Astrocyte (in vitro differentiated cells and primary cell): ENCODE measurements around the gene LIPF. TPM values are rescaled to one million over a fixed set of nuclear protein-coding genes. Genes with fewer than 3 reads are reported as not detected.

ENCODE experiments used
- DNase-seq: peaks from one replicate; pipeline ENCODE4 v3.0.0-alpha.2; 2010; ENCODE audit warnings: low read depth
- FAIRE-seq: peaks from 2 replicates; lab custom pipeline; 2011; peaks lifted over from hg19 to GRCh38; lab: Jason Lieb, UNC
- H2AFZ ChIP-seq: 2 replicates; pipeline ENCODE4 v1.6.0; 2012; ENCODE audit warnings: low read depth, low read length, inconsistent platforms
- H3K27ac ChIP-seq: 2 replicates; pipeline ENCODE4 v1.5.1; 2011; ENCODE audit warnings: low read depth, low read length, inconsistent platforms
- H3K27me3 ChIP-seq: 2 replicates; pipeline ENCODE4 v1.6.0; 2011; ENCODE audit warnings: low read length, inconsistent platforms; ENCODE audit not compliant: insufficient read depth
- H3K36me3 ChIP-seq: 2 replicates; pipeline ENCODE4 v1.5.1; 2011; ENCODE audit warnings: low read length, inconsistent platforms; ENCODE audit not compliant: insufficient read depth
- H3K4me1 ChIP-seq: 2 replicates; pipeline ENCODE4 v1.5.1; 2011; ENCODE audit warnings: low read length, inconsistent platforms; ENCODE audit not compliant: insufficient read depth
- H3K4me2 ChIP-seq: 2 replicates; pipeline ENCODE4 v1.6.0; 2012; ENCODE audit warnings: low read length, inconsistent platforms
- H3K4me3 ChIP-seq: 2 replicates; pipeline ENCODE4 v1.5.1; 2011; ENCODE audit warnings: low read depth, mild to moderate bottlenecking, low read length, inconsistent platforms; ENCODE audit not compliant: insufficient read depth
- H3K79me2 ChIP-seq: 2 replicates; pipeline ENCODE4 v1.6.0; 2012; ENCODE audit warnings: mild to moderate bottlenecking, low read length, inconsistent platforms; ENCODE audit not compliant: insufficient read depth
- H3K9ac ChIP-seq: 2 replicates; pipeline ENCODE4 v1.6.0; 2012; ENCODE audit warnings: mild to moderate bottlenecking, low read length, inconsistent platforms
- H3K9me3 ChIP-seq: 2 replicates; pipeline ENCODE4 v1.5.1; 2012; ENCODE audit warnings: low read depth, mild to moderate bottlenecking, low read length, inconsistent platforms; ENCODE audit not compliant: insufficient read depth
- H4K20me1 ChIP-seq: 2 replicates; pipeline ENCODE4 v1.6.0; 2012; ENCODE audit warnings: low read length, inconsistent platforms; ENCODE audit not compliant: insufficient read depth
- H3K27ac Mint-ChIP-seq: one replicate; pipeline ENCODE4 v1.8.0; 2021; ENCODE audit warnings: mild to moderate bottlenecking, mixed read lengths; ENCODE audit not compliant: unreplicated experiment
- H3K27me3 Mint-ChIP-seq: one replicate; pipeline ENCODE4 v1.8.0; 2021; ENCODE audit warnings: low read depth, mixed read lengths; ENCODE audit not compliant: unreplicated experiment
- H3K36me3 Mint-ChIP-seq: one replicate; pipeline ENCODE4 v1.8.0; 2021; ENCODE audit warnings: low read depth, mixed read lengths; ENCODE audit not compliant: unreplicated experiment
- H3K4me1 Mint-ChIP-seq: one replicate; pipeline ENCODE4 v1.8.0; 2021; ENCODE audit warnings: low read depth, mixed read lengths; ENCODE audit not compliant: unreplicated experiment
- H3K4me3 Mint-ChIP-seq: one replicate; pipeline ENCODE4 v1.8.0; 2021; ENCODE audit warnings: mild to moderate bottlenecking, moderate library complexity, mixed read lengths; ENCODE audit not compliant: unreplicated experiment
- H3K9me3 Mint-ChIP-seq: one replicate; pipeline ENCODE4 v1.8.0; 2021; ENCODE audit warnings: mild to moderate bottlenecking, mixed read lengths; ENCODE audit not compliant: unreplicated experiment
- CTCF ChIP-seq: IDR thresholded peaks from 2 replicates; pipeline ENCODE4 v1.5.1; 2011; ENCODE audit warnings: low read depth, mild to moderate bottlenecking, inconsistent platforms, low read length, moderate library complexity; ENCODE audit not compliant: insufficient read depth
- EZH2 ChIP-seq: IDR thresholded peaks from 2 replicates; pipeline ENCODE4 v1.6.1; 2012; ENCODE audit warnings: mild to moderate bottlenecking, low read length, inconsistent platforms; ENCODE audit not compliant: insufficient read depth
- total RNA-seq: library from RNA; stranded (reverse); gene quantifications from 2 replicates; pipeline ENCODE4 v1.2.1, GENCODE V29; 2021

Gene LIPF
- total RNA-seq, 1 donor from 2014 or later, result not detected

- Histone ChIP-seq H3K4me2 (no peak overlapping the region), H3K27me3 (no peaks in the 10 kb centered on the region), H3K9me3 (no peaks in the 10 kb centered on the region), H3K4me1 (no peaks in the 10 kb centered on the region), H3K79me2 (no peaks in the 10 kb centered on the region), H3K4me3 (no peak overlapping the region), H3K27ac (no peak overlapping the region), H4K20me1 (no peaks in the 10 kb centered on the region), H2AFZ (no peak overlapping the region), H3K9ac (no peak overlapping the region), H3K36me3 (no peaks in the 10 kb centered on the region)
- Mint-ChIP-seq H3K4me3 (no peak overlapping the region), H3K36me3 (no peaks in the 10 kb centered on the region), H3K27ac (no peak overlapping the region), H3K27me3 (no peaks in the 10 kb centered on the region), H3K9me3 (peaks cover 7% of the 10 kb centered on the region), H3K4me1 (no peaks in the 10 kb centered on the region)
- no peak for FAIRE-seq
- no peak for TF ChIP-seq EZH2
- no peak for TF ChIP-seq CTCF
- no peak for DNase-seq
Measured at GRCh38 chr10:88624840-88625239, 39.4 kb upstream of the LIPF start.

DNA sequence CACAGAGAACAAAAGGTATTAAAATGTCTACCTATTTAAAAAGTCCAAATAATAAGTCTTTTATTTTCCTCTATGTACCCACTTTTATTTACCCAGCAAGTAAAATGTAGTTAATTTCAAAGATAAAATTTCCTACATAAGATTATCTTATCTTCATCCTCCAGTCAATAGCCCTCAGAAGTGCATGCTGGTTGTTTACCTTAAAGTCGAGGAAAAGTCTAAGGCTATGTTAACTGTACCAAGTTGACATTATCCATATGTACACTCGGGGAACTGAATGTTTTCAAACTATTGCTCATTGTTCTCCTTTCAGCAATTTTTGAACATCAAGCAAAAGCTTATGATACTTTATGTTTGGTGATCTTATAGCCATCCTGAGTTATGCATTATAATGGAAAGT lies 24.1 kb upstream of the LIPF start:
- no peaks in the 10 kb centered on the region for H3K4me1 Mint-ChIP-seq
- DNase-seq (no peak), FAIRE-seq (no peak)
- Histone ChIP-seq H3K4me3 (no peak overlapping the region), H3K36me3 (no peaks in the 10 kb centered on the region), H3K9ac (no peak overlapping the region), H4K20me1 (no peaks in the 10 kb centered on the region), H3K27ac (no peak overlapping the region), H3K4me2 (no peak overlapping the region), H3K9me3 (peaks cover 3% of the 10 kb centered on the region), H3K27me3 (no peaks in the 10 kb centered on the region), H2AFZ (no peak overlapping the region), H3K4me1 (no peaks in the 10 kb centered on the region), H3K79me2 (no peaks in the 10 kb centered on the region)
- no peak overlapping the region for H3K27ac Mint-ChIP-seq
- H3K9me3 Mint-ChIP-seq, result peaks cover 2% of the 10 kb centered on the region
- TF ChIP-seq CTCF (no peak), EZH2 (no peak)
- H3K36me3 Mint-ChIP-seq, result no peaks in the 10 kb centered on the region
- peaks cover 2% of the 10 kb centered on the region for H3K27me3 Mint-ChIP-seq
- no peak overlapping the region for H3K4me3 Mint-ChIP-seq

DNA sequence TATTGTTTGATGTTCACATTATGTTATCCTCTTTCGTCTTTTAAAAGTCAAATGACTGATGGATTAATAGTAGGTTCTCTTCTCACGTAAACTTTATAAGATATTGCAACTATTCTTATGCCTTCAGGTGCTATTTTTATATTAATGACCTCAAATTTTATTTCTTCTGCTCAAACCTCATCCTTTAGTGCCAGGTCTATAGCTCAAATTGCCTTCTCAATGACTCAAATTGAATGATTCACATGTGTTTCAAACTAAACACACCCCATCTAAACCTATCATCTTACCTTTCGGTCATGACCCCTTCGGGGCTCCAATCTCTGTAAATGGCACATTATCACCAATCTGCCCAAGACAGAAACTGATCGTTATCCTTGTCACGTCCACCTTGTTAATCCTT lies 22.0 kb upstream of the LIPF start:
- no peaks in the 10 kb centered on the region for H3K36me3 ChIP-seq
- peaks cover 2% of the 10 kb centered on the region for H3K9me3 Mint-ChIP-seq

More for the DNA sequence above, 22.0 kb upstream of the LIPF start:
- no peaks in the 10 kb centered on the region for H3K27me3 ChIP-seq
- no peak overlapping the region for H3K27ac ChIP-seq
- H3K79me2 ChIP-seq, result no peaks in the 10 kb centered on the region
- H3K9me3 ChIP-seq, result peaks cover 3% of the 10 kb centered on the region
- Mint-ChIP-seq H3K27ac (no peak overlapping the region), H3K4me1 (no peaks in the 10 kb centered on the region), H3K36me3 (no peaks in the 10 kb centered on the region), H3K27me3 (peaks cover 2% of the 10 kb centered on the region), H3K4me3 (no peak overlapping the region)
- no peak overlapping the region for H2AFZ ChIP-seq
- no peaks in the 10 kb centered on the region for H3K4me1 ChIP-seq
- no peak overlapping the region for H3K4me2 ChIP-seq
- DNase-seq, result no peak
- no peak for FAIRE-seq
- no peaks in the 10 kb centered on the region for H4K20me1 ChIP-seq
- no peak overlapping the region for H3K9ac ChIP-seq
- no peak for TF ChIP-seq EZH2
- TF ChIP-seq CTCF, result no peak
- H3K4me3 ChIP-seq, result no peak overlapping the region
